ENCODE data around the gene APOBEC3A. TPM values are rescaled to one million over a fixed set of nuclear protein-coding genes. Genes with fewer than 3 reads are reported as not detected.

Gene APOBEC3A
- total and polyA plus RNA-seq, 2 donors (not counting 1 experiment from before 2014, with no cell fraction given): 2.8 TPM; not detected in 1

DNA sequence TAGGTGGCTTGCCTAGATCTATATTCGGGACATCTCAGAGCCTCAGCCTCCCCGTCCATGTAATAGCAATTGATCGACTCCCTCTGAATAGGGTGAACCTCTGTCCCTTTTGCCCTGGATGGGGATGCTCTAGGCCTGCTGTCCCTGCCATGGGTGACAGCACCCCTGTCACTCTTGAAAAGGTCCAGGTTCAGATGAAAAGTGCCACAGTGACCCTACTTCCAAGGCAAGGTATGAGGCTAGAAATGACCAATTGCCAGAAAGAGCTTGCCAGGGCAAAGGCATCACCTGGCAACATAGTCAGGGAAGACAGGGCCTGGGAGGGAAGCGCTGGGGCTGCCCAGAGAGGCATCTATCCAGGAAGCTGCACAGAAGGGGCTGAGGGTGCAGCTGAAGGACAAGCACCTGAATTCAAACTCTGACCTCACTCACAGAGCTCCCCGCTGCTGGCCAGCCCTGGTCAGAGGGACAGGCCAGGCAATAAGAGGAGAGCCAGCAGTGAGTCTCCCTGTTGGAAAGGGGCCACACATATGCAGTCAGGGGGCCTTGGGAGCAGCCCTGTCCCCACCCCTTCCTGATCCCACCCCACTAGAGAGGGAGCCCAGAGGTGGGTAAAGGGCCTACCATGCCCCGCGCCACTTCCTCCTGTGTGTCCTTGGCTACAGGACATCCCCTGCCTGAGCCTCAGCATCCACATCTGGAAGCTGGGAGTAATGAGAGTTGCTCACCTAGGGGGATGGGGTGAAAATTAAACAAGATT lies 9.0 kb upstream of the APOBEC3A start:
- Histone ChIP-seq H3K9me3 (ENCODE audit: control extremely low read depth in 1 of 3, control insufficient read depth in 2 of 3, insufficient read depth in 1 of 3, low read length in 2 of 3) (peaks cover 0 to 2% (median 0%) of the 10 kb centered on the region in 3 donors), H4K20me1 (ENCODE audit: control insufficient read depth, insufficient read depth, low read length, poor library complexity, severe bottlenecking) (no peaks in the 10 kb centered on the region), H3K27ac (ENCODE audit: low read length in 2 of 2) (no peak overlapping the region), H2AFZ (ENCODE audit: insufficient read depth, low read depth, low read length, poor library complexity, severe bottlenecking) (no peak overlapping the region), H3K79me2 (ENCODE audit: control insufficient read depth, insufficient read depth, low read length) (no peaks in the 10 kb centered on the region), H3K36me3 (replicated peaks in 1 of 2; ENCODE audit: control extremely low read depth in 1 of 2, control insufficient read depth in 1 of 2, extremely low read depth in 1 of 2, insufficient read depth in 2 of 2, low read length in 1 of 2) (no peaks in the 10 kb centered on the region), H3K4me1 (ENCODE audit: control insufficient read depth in 2 of 2, insufficient read depth in 2 of 2, low read length in 2 of 2) (peaks cover 5 to 6% of the 10 kb centered on the region in 2 donors), H3K9ac (ENCODE audit: low read length) (no peak overlapping the region), H3K4me2 (replicated peaks; ENCODE audit: low read depth, low read length, poor library complexity, severe bottlenecking) (no peak overlapping the region), H3K4me3 (ENCODE audit: control extremely low read depth in 1 of 5, extremely low read depth in 1 of 5, insufficient read depth in 1 of 5, low read depth in 2 of 5, low read length in 4 of 5) (no peak overlapping the region), H3K27me3 (replicated peaks in 1 of 4; ENCODE audit: control extremely low read depth in 1 of 4, control insufficient read depth in 3 of 4, insufficient read depth in 4 of 4, low read length in 3 of 4) (peaks cover 0 to 16% (median 5%) of the 10 kb centered on the region in 4 experiments)
- ChIA-PET CTCF (no interaction called here), POLR2A (no interaction called here)
- DNase-seq (no peak), ATAC-seq (ENCODE audit: low read depth) (no peak)
- intact Hi-C loops (cut with micrococcal nuclease): no loop called here
- peaks cover 10% of the 10 kb centered on the region for H3K4me1 Mint-ChIP-seq
- no peaks in the 10 kb centered on the region for H3K9me3 Mint-ChIP-seq (ENCODE audit: insufficient read depth)
- WGBS (ENCODE audit: insufficient coverage): 88% methylated on average over 5 of the region's 7 CpGs
- no peak overlapping the region for H3K4me3 Mint-ChIP-seq
- H3K27me3 Mint-ChIP-seq: peaks cover 37% of the 10 kb centered on the region
- TF ChIP-seq EZH2 (IDR thresholded peaks at IDR 0.05; ENCODE audit: borderline replicate concordance, insufficient read depth, low read depth, low read length, poor library complexity, severe bottlenecking): no peak
- no peak for TF ChIP-seq CTCF (IDR thresholded peaks at IDR 0.05)
- no peak overlapping the region for H3K27ac Mint-ChIP-seq

DNA sequence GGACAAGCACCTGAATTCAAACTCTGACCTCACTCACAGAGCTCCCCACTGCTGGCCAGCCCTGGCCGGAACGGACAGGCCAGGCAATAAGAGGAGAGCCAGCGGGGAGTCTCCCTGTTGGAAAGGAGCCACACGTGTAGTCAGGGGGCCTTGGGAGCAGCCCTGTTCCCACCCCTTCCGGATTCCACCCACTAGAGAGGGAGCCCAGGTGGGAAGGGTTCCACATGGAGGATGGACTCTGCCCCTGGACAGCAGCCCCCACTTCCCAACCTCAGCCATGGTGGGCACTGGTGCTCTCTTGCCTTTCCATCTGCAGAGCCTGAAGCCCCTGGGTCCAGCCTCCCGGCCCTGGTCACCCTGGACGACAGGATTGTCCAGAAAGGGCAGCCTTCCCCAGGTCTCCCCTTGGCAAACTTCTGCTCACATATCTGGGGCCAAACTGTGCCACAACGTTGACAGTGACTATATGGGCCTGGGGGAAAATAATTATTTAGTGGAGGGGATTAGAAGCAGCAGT lies 7.5 kb upstream of the APOBEC3A start:
- no peak overlapping the region for H3K4me3 Mint-ChIP-seq
- no peak overlapping the region for H3K27ac Mint-ChIP-seq
- peaks cover 0 to 16% (median 5%) of the 10 kb centered on the region in 4 experiments for H3K27me3 ChIP-seq (replicated peaks in 1 of 4; ENCODE audit: control extremely low read depth in 1 of 4, control insufficient read depth in 3 of 4, insufficient read depth in 4 of 4, low read length in 3 of 4)
- no peaks in the 10 kb centered on the region for H3K36me3 ChIP-seq (replicated peaks in 1 of 2; ENCODE audit: control extremely low read depth in 1 of 2, control insufficient read depth in 1 of 2, extremely low read depth in 1 of 2, insufficient read depth in 2 of 2, low read length in 1 of 2)
- peaks cover 0 to 2% (median 0%) of the 10 kb centered on the region in 3 donors for H3K9me3 ChIP-seq (ENCODE audit: control extremely low read depth in 1 of 3, control insufficient read depth in 2 of 3, insufficient read depth in 1 of 3, low read length in 2 of 3)
- H3K4me1 Mint-ChIP-seq: peaks cover 9% of the 10 kb centered on the region
- no peaks in the 10 kb centered on the region for H3K4me1 ChIP-seq (ENCODE audit: control insufficient read depth in 2 of 2, insufficient read depth in 2 of 2, low read length in 2 of 2)
- H3K9me3 Mint-ChIP-seq (ENCODE audit: insufficient read depth): no peaks in the 10 kb centered on the region
- DNase-seq (no peak), ATAC-seq (ENCODE audit: low read depth) (no peak)
- ChIA-PET CTCF (no interaction called here), POLR2A (no interaction called here)
- H4K20me1 ChIP-seq (ENCODE audit: control insufficient read depth, insufficient read depth, low read length, poor library complexity, severe bottlenecking): no peaks in the 10 kb centered on the region
- no peak overlapping the region for H2AFZ ChIP-seq (ENCODE audit: insufficient read depth, low read depth, low read length, poor library complexity, severe bottlenecking)
- no peak overlapping the region for H3K4me3 ChIP-seq (ENCODE audit: control extremely low read depth in 1 of 5, extremely low read depth in 1 of 5, insufficient read depth in 1 of 5, low read depth in 2 of 5, low read length in 4 of 5)
- no peak overlapping the region for H3K9ac ChIP-seq (ENCODE audit: low read length)
- WGBS (ENCODE audit: insufficient coverage): 88% methylated on average over 6 of the region's 8 CpGs
- TF ChIP-seq EZH2 (IDR thresholded peaks at IDR 0.05; ENCODE audit: borderline replicate concordance, insufficient read depth, low read depth, low read length, poor library complexity, severe bottlenecking): no peak
- no peak for TF ChIP-seq CTCF (IDR thresholded peaks at IDR 0.05)
- H3K79me2 ChIP-seq (ENCODE audit: control insufficient read depth, insufficient read depth, low read length): no peaks in the 10 kb centered on the region
- no peak overlapping the region for H3K27ac ChIP-seq (ENCODE audit: low read length in 2 of 2)
- peaks cover 30% of the 10 kb centered on the region for H3K27me3 Mint-ChIP-seq
- intact Hi-C loops (cut with micrococcal nuclease): no loop called here
- no peak overlapping the region for H3K4me2 ChIP-seq (replicated peaks; ENCODE audit: low read depth, low read length, poor library complexity, severe bottlenecking)

Data from B cell (primary cell).